HG03039 (cell line): Measurements from ENCODE around the gene RAB1A.

ENCODE experiments used
- ATAC-seq: cut with Tn5 transposase; IDR thresholded peaks from one replicate; pipeline ENCODE4 v1.9.1; 2021; ENCODE audit warnings: mild to moderate bottlenecking, moderate library complexity; ENCODE audit not compliant: unreplicated experiment

RAB1A gene

DNA sequence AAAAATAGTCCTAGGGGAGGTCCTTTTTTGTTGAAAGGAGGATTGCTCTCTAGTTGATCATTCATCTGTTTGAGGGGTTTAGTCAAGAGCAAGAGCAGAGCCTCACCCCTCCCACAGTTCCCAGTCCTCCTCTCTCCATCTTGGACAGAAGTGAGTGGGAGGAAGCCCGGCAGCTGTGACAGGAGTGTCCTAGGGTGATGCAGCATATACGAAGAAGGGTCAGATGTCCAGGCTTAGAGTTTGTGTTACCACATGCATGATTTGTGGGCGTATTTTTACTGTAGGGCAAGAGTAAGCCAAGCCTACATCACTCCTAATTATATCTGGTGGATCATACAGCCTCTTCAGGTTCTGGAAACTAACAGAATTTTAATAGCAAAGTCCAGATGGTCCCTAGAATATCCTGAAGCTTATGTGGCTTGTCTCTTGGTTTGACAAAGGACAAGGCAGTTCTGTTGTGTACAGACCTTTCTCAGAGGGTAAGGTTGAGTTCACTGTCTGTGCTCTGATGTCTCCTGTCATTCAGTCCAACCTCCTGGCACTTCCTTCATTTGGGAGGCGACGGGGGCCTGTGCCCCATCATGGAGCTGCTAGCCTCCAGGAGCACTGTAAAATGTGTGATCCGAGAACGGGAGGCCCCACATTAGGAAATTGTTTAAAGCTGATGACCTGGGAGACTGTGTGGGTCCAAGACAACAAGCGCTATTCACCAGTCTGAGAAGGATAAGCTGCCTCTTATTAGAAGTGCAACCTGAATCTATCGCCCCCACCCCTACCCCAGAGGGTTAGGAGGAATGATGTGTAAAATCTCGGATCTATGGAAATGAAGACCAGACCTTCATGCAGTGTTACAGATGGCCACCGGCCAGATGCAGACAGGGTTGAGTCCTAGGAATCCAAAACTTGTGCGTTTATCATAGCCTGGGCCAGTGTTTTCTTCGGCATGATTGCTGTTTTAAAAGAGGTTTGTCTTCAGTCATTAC, 66.8 kb downstream of the RAB1A start:
- ATAC-seq = no peak

DNA sequence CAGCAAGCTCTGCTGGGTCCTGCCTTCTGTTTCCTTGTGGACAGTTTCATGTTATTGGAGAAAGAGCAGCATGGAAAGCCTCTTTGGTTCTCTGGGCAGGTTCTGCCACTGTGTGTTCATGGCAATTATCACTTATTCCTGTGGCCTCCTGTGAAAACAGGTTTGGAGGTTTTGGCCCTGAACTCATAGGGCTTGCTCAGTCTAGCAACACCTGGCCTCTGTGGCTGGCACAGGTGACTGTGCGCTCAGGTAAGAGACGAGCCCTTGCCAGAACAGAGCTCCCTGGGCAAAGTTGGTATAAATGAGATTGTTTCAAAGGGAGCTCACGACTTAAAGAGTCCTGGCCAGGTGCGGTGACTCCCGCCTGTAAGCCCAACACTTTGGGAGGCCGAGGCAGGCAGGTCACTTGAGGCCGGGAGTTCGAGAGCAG, 68.0 kb downstream of the RAB1A start:
- no peak for ATAC-seq

DNA sequence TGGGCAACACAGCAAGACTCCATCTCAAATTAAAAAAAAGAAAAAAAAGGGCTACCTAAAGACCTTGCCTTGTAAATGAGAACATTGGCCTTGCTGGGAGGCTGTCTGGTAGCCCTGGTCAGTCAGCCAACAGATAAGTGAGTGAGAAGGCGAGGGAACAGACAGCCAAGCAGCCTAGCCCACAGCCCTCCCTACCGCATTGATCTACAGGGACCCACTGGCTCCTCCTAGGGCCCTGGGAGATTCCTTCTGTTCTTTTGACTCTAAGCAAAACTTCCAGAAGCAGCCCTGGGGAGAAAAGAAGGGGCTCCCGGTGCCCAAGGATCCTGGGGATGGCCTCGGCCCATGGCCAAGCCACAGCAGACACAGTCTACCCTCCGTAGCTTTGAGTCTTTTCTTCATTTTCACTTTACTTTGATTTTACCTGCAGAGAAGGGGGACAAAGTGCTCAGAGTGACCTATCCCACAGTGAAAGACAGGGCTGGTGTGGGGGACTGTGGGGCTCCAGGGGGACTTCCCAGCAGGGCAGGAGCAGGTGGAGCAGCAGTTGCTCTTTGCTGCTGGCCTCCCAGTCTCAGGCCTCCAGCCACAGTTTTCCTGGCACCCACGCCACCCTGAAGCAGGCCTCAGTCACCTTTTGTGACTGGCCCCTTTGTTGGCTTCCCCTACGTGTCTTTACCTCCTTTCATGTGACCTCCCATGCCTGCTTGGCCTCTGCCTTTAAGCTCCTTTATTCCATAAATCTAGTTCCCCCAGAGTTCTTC, 68.6 kb downstream of the RAB1A start:
- ATAC-seq = no peak

DNA sequence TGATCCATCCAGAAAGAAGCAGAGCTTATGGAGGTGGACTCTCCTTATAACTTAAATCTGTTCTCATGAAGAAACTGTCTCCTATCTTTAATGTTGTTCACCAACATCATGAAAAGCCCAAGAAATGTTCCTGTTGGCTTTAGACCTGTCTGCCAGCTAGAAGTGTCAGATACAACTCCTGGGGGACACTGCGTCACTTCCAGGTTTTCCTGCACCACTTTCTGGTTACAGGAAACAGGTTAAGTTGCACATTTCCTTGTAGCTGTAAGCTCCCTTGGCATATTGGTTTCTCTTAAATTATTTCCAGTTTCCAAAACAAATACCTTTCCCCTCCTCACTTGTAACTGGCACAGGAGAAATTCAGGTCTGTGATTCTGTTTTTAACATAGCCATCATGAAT, 70.8 kb downstream of the RAB1A start:
- no peak for ATAC-seq

DNA sequence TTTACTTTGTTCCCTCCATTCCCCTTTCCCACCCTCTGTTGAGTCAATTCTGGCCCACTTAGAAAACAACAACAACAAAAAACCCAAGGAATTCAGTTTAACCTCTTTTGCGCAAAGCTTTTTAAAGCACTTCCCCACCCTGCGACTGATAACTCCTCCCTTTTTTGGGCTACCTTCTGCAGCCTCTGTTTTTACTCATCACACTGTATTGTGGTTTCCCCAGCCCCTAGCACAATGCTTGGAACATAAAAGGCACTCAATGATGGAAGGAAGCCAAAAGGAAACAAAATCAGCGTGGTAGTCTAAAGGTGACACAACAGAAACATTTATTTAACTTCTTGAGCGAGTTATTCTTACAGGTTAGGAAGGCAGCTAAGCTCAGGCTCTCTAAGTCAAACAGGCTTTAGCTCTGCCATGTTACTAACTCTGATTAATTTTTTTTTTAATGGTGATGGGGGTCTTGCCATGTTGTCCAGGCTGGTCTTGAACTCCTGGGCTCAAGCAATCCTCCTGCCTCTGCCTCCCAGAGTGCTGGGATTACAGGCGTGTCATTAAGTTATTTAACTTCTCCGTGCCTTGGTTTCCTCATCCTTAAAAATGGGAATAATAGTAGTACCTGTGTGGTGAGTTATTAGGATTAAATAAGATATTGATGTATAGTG, 72.4 kb downstream of the RAB1A start:
- no peak for ATAC-seq

DNA sequence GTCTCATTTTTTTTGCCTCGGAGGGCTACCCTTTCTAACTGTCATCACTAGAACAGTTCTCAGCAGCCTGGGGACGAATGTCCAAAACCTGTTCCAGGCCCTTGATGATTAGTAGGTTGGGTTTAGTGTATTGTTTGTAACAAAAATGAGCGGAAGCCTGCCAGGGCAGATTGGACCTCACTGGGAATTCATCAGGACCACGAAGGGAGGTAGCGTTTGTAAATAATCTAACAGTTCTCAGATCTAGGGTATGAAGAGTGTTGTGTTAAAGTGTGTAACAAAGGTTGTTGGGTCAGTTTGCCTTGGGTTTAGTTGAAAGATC, 72.9 kb downstream of the RAB1A start:
- no peak for ATAC-seq

DNA sequence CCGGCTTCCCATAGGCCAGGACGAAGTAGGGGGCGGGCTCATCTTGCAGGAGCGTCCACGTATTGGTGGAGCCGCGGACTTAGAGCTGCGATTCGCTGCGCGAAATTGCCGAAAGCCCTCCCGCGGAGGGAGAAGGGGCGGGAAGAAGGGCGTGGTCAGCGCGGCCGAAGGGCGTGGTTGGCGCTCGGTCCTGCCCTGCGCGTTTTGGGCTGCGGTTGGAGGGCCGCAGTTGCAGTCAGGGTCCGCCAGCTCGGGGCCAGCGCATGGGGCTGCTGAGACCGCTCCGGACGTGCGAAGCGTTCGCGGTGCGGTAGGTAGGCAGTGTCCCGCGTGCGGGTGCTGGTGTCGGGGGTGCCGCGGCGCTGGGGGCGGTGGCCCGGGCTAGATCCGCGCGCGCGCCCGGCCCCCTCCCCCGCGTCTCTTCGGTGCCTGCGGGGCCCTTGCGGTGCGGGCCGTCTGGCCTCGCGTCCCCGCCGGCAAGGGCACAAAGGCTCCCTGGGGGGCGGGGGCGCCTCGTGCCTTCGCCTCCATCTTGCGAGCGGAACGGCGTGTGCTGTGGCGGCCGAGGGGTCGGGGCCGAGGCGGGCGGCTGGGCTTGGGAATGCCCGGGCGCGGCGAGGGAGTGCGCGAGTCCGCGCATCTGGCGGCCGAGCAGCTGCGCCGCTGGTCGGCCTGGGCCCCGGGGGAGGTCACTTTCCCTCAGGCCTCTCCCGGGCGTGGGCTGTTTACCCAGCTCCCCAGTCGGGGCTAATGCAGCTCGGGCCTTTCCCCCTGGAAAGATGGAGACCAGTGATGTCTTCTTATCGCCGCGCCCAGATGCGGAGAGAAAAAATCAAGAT, 73.5 kb downstream of the RAB1A start, which contains the start of gene CEP68:
Gene CEP68 (plus strand): TSS at position 202 of the 839 bp plus-strand sequence. CDS start 13,029 bp downstream, outside the sequence.
- ATAC-seq = peak; percentile 84

DNA sequence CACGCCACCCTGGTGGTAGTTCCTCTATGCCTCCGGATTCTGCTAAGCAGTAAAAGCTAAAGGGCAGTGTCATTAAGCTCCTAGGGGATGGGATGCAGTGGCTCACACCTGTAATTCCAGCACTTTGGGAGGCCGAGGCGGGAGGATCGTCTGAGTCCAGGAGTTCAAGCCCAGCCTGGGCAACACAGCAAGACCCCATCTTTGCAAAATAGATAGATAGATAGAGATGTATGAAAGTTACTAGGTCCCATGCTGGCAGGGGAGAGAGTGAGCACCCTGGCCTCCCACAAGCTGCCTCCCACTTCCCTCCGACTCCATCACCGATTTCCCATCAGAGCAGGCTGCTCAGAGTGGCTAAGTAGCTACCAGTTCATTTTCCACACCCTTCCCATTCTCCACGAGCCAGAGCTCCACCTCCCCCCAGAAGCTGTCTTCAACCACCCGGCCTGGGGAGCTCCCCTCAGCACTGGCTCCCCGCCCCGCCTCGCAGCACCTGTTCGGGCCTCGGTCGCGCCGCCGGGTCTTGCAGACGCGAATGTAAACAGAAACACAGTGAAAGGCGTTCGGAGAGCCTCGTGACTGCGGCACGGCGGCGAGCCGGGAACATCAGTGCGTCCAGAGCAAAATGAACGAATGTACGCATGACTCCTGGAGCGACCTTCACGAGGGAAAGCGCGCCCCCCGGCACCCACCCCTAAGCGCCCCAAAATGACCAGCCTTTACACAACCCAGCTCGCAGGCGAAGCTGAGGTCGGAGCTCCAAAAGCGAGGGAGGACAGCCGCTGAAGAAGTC, 74.3 kb downstream of the RAB1A start:
- peak; percentile 17 for ATAC-seq

DNA sequence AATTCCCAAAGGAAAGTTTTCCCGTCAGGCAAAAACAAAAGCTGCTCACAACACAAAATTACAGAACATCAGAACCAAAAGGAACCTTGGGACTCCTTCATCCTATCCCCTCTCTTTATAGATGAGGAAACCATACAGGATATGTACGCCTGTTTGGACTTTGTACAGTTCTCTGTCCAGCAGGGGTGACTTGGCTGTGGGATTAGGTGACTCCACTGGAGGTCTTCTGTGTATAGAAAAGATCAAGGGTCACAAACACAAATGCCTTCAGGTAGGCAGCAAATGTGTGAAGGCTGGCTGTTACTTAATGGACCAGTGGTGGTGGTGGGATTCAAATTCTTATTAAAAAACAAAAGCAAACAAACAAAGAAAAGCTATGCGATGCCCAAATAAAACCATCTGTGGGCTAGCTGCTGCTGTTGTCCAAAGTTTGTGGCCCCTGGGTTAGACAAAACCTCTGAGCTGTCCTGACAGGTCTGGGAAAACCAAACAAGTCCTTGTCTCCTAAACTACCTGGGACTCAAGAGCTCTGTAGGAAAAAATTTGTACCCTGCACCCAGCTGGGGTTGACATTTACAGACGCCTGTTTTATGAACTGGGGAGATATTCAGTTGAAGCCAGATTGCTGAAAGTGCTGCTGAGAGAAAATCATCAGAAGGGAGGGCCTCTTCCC, 75.0 kb downstream of the RAB1A start:
- no peak for ATAC-seq

DNA sequence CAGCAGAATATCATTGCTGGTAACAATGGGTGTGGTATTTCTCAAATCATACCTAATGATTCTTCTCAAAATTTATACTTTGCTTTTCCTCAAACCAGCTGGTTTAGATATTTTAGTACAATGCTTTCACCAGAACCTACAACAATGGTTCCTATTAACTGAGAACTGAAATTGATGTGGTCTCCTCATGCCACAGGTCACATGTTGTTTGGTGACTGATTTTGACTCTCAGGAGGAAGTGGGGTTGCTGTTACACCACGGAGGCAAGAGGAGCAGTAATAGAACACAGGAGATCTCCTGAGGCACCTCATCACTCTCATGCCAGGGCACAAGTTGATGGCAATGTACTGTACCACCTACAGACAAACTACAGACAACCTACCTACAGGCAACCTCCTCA, 76.7 kb downstream of the RAB1A start:
- peak; percentile 44 for ATAC-seq

DNA sequence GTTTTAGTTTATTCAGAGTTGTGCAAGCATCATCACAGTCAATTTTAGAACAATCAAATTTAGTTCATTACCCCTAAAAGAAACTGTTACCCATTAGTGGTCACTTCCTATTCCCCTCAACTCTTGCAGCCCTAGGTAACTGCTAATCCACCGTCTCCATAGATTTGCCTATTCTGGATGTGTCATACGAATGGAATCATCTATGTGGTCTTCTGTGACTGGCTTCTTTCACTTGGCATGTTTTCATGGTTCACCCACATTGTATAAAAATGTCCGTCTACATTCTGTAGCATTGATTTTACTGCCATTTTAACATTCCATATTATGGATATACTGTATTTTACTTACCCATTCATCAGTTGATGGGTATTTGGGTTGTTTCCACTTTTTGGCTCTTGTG, 79.0 kb downstream of the RAB1A start:
- ATAC-seq = no peak

DNA sequence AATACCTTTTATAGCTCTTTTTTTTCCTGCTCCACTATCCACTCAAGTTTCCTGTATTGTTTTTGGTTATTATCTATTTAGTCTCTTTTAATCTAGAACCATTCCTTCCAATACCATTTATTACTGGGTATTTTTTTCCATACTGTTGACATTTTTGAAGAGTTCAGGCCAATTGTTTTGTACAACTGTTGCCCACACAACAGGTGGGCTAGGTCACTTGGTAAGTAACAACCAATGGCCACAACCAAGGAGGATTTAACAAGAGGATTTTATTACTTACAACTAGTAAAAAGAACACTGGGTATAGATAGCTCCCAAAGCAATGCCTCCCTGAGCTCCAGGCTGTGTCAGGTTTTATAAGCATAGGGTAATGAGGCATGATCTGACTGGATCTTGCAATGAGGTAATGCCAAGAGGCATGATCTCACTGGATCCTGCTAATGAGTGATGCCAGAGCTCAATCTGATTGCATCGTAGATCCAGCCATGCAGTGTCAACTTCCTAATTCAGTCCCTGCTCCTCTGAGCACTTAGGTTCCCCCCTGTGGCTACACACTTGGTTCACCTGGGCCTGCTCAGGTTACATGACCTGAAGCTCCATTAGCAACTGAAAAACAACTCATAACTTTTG, 80.8 kb downstream of the RAB1A start:
- no peak for ATAC-seq

DNA sequence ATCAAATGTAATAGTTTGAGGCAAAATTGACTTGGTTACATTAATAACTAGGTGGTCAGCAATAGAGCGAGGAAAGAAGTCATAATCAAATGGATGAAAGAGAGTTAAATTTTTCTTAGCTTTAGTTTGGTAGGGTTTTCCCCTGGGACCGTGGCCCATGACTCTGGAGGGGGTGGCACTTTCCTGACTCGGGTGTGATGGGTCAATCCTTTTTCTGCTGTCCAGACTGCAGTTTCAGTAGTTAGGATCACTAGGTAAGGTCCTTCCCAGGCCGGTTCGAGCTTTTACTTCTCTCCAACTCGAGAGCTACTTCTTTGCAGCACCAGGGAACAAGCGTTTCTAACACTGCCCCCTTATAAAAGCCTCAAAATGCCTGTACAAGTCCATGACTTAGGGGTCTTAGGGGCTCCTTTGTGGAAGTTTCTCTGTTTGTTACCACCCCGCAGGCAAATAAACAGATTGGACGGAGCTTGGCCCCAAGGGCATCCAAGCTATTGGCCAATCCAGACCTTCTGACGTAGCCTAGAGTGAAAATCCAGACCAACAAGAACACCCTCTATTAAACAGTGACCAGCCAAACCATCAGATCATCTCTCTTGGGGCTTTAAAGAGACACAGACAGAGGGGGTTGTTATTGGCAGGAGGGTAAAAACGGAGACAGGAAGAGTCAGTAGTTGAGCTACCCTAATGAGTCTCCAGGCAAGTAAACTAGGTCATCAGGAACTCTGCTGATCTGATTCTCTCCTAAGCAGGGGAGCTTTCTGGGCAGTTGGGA, 83.1 kb downstream of the RAB1A start:
- ATAC-seq = no peak

DNA sequence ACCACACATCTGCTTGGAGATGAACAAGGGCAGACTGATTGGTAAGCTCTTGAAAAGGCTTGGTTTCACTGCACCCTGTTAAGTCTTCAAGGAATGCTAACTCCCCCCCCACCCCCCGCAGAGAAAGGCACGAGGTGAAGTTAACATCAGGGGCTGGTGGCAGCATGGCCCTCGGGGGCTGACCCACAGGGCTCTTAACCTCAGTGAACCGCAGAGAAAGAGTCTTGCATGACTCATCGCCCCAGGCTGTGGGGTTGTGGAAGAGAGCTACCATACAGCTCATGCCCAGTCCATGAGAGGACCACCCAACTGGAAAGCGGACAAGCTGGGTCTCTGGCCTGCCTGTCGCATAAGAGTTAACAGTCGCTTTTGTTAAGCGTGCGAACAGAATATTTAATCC, 84.3 kb downstream of the RAB1A start:
- no peak for ATAC-seq

DNA sequence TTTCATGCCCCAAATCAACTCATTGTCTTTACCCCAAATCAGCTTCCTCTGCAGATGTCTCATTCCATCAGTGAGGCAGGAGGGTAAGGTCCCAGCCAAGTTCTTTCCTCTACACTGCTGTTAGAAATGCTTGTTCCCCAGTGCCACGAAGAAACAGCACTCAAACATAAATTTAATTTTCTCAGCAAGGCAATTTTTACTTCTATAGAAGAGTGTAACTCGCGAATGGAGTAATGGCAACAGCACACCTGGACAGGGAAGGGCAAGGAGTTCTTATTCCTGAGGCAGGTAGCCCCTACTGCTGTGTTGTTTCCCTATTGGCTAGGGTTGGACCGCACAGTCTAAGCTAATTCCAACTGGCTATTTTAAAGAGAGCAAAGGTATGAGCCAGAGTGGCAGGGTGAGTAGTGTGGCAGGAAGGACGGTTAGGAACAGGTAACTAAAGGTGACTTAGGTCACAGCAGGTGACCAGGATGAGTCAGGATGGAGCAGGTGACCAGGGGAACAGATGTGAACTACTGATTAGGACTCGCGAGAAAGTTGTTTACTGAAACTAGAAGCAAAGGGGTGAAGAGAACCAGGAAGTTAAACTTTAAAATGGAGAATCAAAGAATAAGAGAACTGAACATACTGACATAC, 85.7 kb downstream of the RAB1A start:
- no peak for ATAC-seq

DNA sequence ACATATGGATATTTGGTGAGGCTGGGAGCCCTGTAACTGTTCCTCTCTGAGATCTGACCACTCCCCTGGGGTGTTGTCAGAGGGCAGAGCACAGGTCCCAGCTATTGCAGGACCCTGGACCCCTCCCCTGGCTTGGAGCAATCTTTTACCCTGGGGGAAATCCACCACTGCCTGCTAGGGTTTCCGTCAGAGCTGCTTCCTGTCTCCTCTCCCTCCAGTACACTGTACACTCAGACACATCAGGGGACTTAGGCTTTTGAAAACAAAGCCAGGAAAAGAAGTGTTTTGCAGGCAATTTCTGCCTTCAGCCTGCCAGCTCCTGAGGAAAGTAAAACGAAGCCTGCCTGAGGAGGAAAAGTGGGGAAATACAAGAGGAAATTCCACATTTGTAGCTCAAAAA, 86.9 kb downstream of the RAB1A start:
- no peak for ATAC-seq
